ENCODE data around the gene MRPS9.

Gene MRPS9

GRCh38 chr2:105138643-105139042 lies 100.8 kb downstream of the MRPS9 start:
- TF ChIP-seq, protein P1, sequence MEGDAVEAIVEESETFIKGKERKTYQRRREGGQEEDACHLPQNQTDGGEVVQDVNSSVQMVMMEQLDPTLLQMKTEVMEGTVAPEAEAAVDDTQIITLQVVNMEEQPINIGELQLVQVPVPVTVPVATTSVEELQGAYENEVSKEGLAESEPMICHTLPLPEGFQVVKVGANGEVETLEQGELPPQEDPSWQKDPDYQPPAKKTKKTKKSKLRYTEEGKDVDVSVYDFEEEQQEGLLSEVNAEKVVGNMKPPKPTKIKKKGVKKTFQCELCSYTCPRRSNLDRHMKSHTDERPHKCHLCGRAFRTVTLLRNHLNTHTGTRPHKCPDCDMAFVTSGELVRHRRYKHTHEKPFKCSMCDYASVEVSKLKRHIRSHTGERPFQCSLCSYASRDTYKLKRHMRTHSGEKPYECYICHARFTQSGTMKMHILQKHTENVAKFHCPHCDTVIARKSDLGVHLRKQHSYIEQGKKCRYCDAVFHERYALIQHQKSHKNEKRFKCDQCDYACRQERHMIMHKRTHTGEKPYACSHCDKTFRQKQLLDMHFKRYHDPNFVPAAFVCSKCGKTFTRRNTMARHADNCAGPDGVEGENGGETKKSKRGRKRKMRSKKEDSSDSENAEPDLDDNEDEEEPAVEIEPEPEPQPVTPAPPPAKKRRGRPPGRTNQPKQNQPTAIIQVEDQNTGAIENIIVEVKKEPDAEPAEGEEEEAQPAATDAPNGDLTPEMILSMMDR (IDR thresholded peaks at IDR 0.05; ENCODE audit: low read depth, low read length): no peak
- Histone ChIP-seq H3K4me3 (ENCODE audit: low read depth, low read length) (no peak overlapping the region), H3K27me3 (no peaks in the 10 kb centered on the region), H3K36me3 (no peaks in the 10 kb centered on the region), H3K9me3 (no peaks in the 10 kb centered on the region), H3K4me1 (no peaks in the 10 kb centered on the region)
- no peak for DNase-seq

DNA sequence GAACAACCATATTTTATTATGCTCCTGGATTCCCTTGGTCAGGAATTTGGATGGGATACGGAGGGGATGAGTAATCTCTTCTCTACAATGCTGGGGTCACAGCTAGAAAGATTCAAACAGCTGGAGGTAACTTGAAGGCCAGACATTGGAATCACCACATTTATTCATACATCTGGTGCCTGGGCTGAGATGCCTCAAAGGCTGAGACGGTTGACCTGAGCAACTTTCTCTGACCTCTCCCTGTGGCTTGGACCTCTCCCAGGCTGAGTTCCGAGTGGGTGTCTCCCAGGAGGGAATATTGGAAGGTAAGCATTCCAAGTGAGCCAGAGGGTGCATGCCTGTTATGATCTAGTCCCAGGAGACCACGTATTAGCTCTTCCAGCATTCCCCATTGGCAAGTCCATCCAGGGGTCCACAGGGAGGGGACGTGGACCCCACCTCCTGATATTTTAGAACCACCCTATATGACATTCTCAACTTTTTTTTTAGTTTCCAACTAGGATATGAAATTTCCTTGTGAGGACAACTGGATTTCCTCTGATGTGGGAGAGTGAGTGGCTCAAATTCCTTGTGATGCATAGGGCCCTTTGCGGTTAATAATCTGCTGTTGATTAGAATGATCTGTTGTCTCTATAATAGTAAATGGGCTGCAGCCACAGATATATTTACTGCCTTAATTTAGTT lies 101.8 kb downstream of the MRPS9 start:
- H3K36me3 ChIP-seq: no peaks in the 10 kb centered on the region
- TF ChIP-seq, protein P1 (IDR thresholded peaks at IDR 0.05; ENCODE audit: low read depth, low read length): no peak
- H3K4me1 ChIP-seq: no peaks in the 10 kb centered on the region
- DNase-seq: no peak
- no peaks in the 10 kb centered on the region for H3K9me3 ChIP-seq
- H3K27me3 ChIP-seq: peaks cover 4% of the 10 kb centered on the region; the same call in 1 of the 2 replicates
- H3K4me3 ChIP-seq (ENCODE audit: low read depth, low read length): no peak overlapping the region

- Histone ChIP-seq H3K27me3 (peaks cover 7% of the 10 kb centered on the region; the same call in 1 of the 2 replicates), H3K36me3 (no peaks in the 10 kb centered on the region), H3K4me1 (no peaks in the 10 kb centered on the region), H3K9me3 (no peaks in the 10 kb centered on the region), H3K4me3 (ENCODE audit: low read depth, low read length) (no peak overlapping the region)
- no peak for DNase-seq
- TF ChIP-seq, protein P1 (IDR thresholded peaks at IDR 0.05; ENCODE audit: low read depth, low read length): no peak
Observed at GRCh38 chr2:105140240-105140568, 102.3 kb downstream of the MRPS9 start.

GRCh38 chr2:105141099-105141614 lies 103.3 kb downstream of the MRPS9 start:
- H3K27me3 ChIP-seq: peaks cover 7% of the 10 kb centered on the region; the same call in 1 of the 2 replicates
- DNase-seq: no peak
- TF ChIP-seq, protein P1 (IDR thresholded peaks at IDR 0.05; ENCODE audit: low read depth, low read length): no peak
- H3K4me1 ChIP-seq: no peaks in the 10 kb centered on the region
- no peak overlapping the region for H3K4me3 ChIP-seq (ENCODE audit: low read depth, low read length)
- no peaks in the 10 kb centered on the region for H3K9me3 ChIP-seq
- no peaks in the 10 kb centered on the region for H3K36me3 ChIP-seq

GRCh38 chr2:105142239-105142638 lies 104.4 kb downstream of the MRPS9 start:
- TF ChIP-seq, protein P1 (IDR thresholded peaks at IDR 0.05; ENCODE audit: low read depth, low read length): no peak
- Histone ChIP-seq H3K27me3 (peaks cover 7% of the 10 kb centered on the region; the same call in 1 of the 2 replicates), H3K9me3 (no peaks in the 10 kb centered on the region), H3K4me1 (no peaks in the 10 kb centered on the region), H3K36me3 (no peaks in the 10 kb centered on the region), H3K4me3 (ENCODE audit: low read depth, low read length) (no peak overlapping the region)
- DNase-seq: no peak

- no peaks in the 10 kb centered on the region for H3K36me3 ChIP-seq
- H3K4me1 ChIP-seq: no peaks in the 10 kb centered on the region
- TF ChIP-seq, protein P1 (IDR thresholded peaks at IDR 0.05; ENCODE audit: low read depth, low read length): no peak
- DNase-seq: no peak
- H3K9me3 ChIP-seq: no peaks in the 10 kb centered on the region
- H3K27me3 ChIP-seq: peaks cover 7% of the 10 kb centered on the region; the same call in 1 of the 2 replicates
- H3K4me3 ChIP-seq (ENCODE audit: low read depth, low read length): no peak overlapping the region
Observed at GRCh38 chr2:105143094-105143466, 105.2 kb downstream of the MRPS9 start.
